DMS153 (cell line): ENCODE results near the gene IFITM2.
"Not testable (repeated sequence)": the region's sequence is repeated elsewhere in the genome, so short reads cannot be mapped to it uniquely, and the experiment has no call there.

Experiments used
- DNase-seq: peaks from one replicate; lab custom pipeline; 2025; lab: John Stamatoyannopoulos, UW

Gene IFITM2

DNA sequence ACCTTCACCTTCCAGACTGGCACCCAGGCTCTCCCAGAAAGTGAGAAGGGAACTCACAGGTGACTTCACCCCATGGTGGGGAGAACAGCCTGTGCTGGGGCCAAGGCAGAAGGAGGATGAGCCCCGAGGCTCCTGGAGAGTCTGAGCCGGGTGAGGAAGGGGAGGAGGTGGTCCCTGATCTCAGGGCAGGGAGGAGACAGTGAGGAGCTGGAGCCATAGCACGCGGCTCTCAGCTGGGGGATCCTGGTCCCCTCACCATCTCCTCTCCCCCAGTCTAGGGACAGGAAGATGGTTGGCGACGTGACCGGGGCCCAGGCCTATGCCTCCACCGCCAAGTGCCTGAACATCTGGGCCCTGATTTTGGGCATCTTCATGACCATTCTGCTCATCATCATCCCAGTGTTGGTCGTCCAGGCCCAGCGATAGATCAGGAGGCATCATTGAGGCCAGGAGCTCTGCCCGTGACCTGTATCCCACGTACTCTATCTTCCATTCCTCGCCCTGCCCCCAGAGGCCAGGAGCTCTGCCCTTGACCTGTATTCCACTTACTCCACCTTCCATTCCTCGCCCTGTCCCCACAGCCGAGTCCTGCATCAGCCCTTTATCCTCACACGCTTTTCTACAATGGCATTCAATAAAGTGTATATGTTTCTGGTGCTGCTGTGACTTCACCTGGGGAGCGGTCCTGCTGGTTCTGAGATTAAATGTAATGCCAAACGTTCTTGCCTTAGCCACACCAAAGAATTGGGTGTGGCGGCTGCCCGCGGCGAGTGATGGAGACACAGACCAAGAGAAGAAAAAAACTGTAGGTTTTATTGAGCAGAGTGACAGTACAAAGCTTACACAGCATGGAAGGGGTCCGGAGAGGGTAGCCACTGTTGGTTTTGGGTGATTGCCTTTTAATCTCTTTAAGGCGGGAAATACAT, 1.4 kb downstream of the IFITM2 start:
- not testable (repeated sequence) for DNase-seq

DNA sequence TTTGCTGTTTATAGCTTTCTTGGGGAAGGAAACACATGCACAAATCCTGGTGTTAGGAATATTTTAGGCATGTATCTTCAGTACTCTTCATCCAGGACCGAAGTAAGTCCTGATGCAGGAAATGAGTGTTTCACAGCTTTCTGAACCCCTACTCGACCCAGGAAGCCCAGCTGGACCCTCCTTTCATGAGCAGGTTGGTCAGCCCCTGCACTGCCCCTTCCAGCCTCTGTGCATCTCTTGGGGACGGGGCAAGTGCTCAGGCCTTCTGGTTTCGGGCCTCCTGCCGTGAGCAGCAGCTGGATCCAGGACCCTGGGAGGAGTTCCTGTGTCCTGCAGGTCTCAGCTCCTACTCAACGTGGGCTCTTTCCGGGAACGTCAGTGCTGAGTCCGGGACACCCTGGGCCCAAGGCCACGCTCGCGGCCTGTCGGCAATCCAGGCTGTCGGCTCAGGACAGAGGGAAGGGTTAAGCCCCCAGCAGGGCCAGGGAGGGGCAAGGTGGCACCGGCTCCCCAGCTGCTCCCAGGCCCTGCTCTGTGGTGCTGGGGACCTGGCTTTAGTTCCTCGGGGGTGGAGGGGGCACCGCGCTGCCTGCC, 2.5 kb downstream of the IFITM2 start:
- not testable (repeated sequence) for DNase-seq

DNA sequence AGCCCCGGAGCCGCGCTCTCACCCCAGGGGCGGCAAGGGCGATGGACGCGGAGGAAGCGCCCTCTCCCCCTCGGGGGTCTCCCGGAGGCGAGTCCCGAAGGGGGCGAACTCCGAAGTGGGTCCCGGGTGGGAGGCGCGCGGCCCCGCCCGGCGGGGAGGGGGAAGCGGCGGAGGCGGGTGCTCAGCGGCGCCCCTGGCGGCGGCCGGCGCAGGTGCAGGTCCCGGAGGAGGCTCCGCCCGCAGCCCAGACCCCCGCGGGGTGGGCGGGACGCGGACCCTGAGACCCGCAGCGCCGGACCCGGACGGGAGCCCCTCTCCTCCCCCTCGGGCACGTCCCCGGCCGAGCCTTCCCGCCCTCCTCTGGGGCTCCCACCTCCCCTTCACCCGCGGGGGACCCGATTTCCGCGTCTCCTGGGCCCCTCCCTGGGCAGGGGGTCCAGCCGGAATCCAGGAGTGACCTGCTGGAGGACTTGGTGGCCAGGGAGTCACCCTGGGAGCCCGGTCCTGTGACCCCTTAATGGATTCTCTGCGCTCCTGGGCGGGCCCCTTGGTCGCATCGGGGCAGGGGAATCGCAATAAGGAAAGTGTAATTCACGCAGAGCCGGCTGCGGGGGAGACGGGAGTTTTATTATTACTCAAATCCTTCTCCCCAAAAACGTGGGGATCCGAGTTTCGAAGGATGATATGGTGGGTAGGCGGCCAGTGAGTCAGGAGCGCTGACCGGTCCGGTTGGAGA, 3.6 kb downstream of the IFITM2 start:
- not testable (repeated sequence) for DNase-seq

DNA sequence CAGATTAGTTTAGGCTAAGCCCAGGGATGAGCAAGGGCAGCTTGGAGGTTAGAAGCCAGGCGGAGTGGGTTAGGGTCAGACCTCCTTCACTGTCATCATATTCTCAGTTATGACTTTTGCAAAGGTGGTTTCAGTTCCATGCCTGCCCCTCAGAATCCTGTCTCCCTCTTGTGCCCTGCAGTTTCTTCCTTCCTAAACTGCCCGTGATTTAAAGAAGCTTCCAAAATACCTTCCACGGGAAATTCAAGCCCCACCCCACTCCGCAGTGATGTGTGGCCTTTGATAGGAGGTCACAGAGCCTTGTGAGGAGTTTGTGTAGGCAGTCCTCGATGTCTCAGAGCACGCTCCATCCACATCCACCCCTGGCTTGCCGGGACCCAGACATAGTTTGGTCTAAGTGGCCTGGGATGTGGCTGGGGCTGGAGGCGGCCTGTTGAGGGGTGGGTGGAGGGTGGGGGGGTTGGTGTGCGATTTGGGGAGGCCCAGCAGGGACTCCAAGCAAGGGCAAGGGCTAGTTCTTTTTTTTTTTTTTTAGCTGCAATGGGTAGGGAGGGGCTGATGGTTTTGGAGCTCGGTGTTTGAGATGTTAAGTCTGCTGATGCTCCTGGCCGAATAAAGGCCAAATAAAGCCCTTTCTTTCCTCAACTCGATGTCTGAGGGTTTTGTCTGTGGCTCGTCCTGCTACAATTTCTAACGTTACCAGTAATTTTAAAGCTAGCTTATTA, 4.6 kb downstream of the IFITM2 start:
- no peak for DNase-seq

DNA sequence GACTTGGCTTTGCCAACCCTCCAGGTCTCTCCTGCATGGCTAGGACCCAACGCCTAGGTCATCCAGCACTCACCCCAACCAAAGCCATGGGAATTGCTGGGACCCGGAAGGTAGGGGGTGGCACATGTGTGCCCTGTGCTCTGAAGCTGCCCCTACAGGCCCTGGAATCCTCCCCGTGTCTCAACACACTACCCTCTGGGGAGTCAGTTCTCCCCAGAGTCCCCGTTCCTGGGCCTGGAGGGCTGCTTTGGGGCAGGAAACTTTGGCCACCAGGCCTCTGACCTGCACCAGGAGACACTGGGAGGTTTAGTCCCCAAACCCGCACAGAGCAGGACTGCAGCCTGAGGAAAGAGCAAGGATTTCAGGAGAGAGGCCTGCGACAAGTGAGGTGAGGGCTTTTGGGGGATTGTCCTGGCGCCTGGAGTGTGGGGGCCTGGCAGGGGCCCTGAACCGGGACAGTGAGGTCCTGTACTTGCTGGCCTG, 5.7 kb downstream of the IFITM2 start:
- DNase-seq = no peak

DNA sequence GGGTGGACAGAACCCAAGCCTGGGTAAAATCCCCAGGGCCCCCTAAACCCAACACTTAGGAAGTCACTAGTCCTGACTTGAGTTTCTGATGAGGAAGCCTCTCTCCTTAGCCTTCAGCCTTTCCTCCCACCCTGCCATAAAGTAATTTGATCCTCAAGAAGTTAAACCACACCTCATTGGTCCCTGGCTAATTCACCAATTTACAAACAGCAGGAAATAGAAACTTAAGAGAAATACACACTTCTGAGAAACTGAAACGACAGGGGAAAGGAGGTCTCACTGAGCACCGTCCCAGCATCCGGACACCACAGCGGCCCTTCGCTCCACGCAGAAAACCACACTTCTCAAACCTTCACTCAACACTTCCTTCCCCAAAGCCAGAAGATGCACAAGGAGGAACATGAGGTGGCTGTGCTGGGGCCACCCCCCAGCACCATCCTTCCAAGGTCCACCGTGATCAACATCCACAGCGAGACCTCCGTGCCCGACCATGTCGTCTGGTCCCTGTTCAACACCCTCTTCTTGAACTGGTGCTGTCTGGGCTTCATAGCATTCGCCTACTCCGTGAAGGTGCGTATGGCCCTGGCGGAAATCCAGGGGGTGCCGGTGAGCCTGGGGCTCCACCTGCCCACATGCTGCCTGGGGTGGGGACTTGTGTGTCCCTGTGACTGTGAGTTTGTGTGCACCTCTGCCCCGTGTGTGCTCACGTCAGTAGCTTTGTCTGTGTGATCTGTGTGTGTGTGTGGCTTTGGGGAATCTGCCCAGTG, 6.4 kb downstream of the IFITM2 start, which contains the start of gene IFITM1:
Gene IFITM1, plus strand, starts transcription at position 254 of the 767 bp plus-strand sequence. Its CDS starts 131 bp downstream, at position 385.
- DNase-seq = no peak

DNA sequence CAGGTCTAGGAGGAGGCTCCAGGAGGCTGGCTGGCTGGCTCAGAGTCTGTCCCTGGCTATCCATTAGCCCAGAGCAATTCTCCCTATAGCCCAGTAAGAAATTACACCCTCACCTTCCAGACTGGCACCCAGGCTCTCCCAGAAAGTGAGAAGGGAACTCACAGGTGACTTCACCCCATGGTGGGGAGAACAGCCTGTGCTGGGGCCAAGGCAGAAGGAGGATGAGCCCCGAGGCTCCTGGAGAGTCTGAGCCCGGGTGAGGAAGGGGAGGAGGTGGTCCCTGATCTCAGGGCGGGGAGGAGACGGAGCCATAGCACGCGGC, 6.9 kb downstream of the IFITM2 start:
- DNase-seq = not testable (repeated sequence)

DNA sequence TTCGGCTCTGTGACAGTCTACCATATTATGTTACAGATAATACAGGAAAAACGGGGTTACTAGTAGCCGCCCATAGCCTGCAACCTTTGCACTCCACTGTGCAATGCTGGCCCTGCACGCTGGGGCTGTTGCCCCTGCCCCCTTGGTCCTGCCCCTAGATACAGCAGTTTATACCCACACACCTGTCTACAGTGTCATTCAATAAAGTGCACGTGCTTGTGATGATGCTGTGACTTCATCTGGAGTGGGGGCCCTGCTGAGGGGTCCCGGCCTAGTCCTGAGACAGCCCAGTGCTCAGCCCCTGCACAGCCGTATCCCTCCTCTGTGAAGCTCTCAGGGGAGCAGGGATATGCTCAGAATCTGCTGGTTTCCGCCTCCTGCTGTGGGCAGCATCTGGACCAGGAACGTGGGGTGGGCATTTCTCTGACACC, 7.5 kb downstream of the IFITM2 start:
- DNase-seq = no peak

DNA sequence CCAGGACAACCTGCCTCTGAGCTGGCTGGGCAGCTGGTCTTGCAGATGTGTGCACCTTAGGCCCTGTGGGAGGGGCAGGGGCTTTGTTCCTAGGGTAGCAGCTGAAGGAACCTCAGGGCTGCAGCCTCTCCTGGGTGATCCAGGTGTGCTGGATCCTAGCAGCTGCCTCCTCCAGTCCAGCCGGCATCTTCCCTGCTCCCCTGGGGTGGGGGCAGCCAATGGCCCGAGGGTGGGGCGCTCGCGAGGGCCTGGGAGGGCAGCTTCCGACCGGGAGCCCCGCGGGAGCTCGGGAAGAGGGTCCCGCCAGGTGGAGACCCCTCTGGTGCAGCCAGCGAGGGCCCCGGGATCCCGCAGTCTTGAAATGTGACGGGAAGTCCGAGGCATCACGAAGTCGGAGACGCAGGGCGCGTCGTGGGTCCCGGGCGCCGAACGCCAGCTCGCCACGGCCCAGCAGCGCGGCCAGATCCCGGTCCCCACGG, 7.9 kb downstream of the IFITM2 start:
- DNase-seq = no peak

DNA sequence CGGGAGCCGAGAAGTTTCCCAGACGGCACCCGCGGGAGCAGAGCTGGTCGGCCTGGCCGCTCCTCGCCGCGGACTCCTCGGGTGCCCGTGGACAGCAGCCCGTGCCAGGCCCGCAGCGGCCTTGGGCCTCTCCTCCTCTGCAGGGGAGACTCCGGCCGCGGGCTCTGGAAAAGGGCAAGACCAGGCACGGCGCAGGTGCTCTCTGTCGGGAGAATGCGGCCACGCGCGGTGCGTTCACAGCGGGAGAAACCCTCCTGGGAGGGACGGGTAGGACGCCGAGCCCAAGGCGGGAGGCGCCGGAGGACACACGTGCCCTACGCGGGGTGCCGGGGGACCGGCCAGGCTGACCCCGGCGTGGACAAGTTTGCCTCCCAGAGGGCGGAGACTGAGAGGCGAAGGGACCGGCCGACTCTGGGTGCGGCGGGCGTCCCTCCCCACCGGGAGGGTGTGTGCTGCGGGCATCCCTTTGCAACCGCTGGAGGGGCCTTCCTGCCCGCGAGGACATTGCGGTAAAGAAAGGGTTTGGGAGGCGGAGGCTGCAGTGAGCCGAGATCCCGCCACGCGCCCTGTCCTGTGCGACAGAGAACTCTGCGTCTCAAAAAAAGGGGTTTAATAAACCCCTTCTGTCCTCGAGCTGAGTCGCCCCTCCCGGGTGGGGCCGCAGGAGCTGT, 8.6 kb downstream of the IFITM2 start:
- no peak for DNase-seq

DNA sequence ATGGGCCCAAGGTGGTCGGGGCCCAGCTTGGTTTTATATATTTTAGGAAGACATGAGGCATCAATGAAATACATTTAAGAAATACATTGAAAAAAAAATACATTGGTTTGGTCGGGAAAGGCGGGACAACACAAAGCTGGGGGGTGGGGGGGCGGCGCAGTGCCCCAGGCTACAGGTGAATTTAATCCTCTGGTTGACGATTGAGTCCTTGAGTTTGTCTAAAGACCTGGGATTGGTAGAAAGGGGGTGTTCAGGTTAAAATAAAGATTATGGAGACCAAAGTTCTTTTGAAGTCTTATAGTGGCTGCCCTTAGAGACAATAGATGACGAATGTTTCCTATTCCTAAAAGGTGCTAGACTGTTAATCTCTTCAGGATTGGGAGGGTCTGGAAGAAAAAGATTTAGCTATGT, 9.3 kb downstream of the IFITM2 start:
- no peak for DNase-seq

DNA sequence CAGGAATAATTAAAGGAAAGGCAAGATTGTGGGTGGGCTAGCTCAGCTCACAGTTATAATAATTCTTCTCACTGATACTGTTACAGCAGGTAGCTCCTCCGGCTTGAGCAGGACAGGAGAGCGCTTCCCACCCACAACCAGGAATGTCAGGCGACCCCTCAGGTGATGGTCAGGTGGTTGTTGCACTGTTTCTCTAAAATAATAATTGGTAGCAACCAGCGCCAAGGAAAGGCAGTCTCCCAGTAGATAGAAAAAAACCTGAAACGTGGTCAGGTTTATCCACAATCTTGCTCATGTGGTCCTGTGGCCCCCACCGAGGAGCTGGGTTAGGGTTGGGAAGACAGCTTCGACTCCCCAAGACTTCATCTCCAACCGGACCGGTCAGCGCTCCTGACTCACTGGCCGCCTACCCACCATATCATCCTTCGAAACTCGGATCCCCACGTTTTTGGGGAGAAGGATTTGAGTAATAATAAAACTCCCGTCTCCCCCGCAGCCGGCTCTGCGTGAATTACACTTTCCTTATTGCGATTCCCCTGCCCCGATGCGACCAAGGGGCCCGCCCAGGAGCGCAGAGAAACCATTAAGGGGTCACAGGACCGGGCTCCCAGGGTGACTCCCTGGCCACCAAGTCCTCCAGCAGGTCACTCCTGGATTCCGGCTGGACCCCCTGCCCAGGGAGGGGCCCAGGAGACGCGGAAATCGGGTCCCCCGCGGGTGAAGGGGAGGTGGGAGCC, 10.2 kb downstream of the IFITM2 start:
- not testable (repeated sequence) for DNase-seq

DNA sequence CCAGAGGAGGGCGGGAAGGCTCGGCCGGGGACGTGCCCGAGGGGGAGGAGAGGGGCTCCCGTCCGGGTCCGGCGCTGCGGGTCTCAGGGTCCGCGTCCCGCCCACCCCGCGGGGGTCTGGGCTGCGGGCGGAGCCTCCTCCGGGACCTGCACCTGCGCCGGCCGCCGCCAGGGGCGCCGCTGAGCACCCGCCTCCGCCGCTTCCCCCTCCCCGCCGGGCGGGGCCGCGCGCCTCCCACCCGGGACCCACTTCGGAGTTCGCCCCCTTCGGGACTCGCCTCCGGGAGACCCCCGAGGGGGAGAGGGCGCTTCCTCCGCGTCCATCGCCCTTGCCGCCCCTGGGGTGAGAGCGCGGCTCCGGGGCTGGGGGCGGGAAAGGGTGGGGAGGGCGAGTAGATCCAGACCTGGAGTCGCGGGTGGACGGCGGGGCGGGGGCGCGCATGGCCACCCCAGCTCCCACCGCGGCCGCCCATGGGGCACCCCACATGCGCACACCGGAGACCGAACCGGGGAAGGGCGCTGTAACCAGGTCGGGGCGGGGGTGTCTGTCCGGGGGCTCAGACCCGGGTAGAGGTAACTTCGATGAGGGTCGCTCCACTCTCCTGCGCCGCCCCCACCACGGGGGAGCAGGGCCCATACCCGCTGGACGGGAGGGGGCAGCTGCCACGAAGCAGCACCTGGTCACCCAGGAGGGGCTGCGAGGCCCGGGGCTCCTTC, 10.9 kb downstream of the IFITM2 start:
- DNase-seq = not testable (repeated sequence)

DNA sequence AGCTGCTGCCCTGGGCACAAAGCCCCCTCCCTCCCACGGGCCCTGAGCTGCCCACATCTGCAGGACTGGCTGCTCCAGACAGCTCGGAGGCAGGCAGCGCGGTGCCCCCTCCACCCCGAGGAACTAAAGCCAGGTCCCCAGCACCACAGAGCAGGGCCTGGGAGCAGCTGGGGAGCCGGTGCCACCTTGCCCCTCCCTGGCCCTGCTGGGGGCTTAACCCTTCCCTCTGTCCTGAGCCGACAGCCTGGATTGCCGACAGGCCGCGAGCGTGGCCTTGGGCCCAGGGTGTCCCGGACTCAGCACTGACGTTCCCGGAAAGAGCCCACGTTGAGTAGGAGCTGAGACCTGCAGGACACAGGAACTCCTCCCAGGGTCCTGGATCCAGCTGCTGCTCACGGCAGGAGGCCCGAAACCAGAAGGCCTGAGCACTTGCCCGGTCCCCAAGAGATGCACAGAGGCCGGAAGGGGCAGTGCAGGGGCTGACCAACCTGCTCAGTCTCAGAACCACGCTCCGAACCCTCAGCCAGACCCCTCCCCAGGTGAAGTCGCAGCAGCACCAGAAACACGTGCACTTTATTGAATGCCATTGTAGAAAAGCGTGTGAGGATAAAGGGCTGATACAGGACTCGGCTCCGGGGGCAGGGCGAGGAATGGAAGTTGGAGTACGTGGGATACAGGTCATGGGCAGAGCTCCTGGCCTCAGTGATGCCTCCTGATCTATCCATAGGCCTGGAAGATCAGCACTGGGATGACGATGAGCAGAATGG, 11.7 kb downstream of the IFITM2 start:
- not testable (repeated sequence) for DNase-seq

DNA sequence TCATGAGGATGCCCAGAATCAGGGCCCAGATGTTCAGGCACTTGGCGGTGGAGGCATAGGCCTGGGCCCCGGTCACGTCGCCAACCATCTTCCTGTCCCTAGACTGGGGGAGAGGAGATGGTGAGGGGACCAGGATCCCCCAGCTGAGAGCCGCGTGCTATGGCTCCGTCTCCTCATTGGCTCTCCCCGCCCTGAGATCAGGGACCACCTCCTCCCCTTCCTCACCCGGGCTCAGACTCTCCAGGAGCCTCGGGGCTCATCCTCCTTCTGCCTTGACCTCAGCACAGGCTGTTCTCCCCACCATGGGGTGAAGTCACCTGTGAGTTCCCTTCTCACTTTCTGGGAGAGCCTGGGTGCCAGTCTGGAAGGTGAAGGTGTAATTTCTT, 12.3 kb downstream of the IFITM2 start:
- DNase-seq = not testable (repeated sequence)

DNA sequence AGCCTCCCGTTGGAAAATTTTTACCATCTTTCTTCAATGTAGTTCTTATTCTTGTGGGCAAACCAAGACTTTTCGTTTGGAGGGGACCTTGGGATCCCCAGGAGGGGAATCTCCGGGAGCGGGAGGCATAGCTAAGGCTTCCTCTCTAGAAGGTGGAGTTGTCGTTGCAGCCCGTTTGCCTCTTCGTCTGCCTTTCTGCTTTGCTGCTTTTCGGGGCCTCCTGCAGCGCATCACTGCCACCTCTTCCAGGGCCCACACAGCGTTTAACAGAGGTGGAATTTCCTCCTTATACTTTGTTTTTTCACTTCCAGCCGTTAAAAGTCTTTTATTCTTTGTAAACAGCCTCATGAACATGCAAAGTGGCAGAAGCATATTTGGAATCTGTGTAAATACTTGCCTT, 16.5 kb downstream of the IFITM2 start:
- DNase-seq = no peak

DNA sequence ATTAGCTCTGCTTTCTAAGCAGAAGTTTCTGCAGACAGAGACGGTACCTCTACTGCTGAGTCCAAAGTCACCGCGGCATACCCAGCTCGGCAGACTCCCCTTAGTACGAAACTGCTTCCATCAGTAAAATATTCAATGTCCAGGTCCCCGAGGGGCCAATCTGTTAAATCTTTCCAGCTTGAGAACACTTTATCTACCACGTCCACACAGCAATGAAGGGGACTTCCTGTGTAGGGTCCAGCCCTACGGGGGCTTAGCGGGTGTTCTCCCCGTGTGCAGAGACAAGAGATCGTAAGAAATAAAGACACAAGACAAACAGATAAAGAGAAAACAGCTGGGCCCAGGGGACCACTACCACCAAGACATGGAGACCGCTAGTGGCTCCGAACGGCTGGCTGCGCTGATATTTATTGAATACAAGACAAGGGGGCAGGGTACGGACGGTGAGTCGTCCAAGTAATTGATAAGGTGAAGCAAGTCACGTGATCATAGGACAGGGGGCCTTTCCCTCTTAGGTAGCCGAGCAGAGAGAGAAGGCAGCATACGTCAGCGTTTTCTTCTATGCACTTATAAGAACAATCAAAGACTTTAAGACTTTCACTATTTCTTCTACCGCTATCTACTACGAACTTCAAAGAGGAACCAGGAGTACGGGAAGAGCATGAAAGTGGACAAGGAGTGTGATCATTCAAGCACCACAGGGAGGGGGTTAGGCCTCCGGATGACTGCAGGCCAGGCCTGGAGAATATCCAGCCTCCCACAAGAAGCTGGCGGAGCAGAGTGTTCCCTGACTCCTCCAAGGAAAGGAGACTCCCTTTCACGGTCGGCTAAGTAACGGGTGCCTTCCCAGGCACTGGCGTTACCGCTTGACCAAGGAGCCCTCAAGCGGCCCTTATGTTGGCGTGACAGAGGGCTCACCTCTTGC, 17.2 kb downstream of the IFITM2 start:
- not testable (repeated sequence) for DNase-seq
